Adrenal gland (tissue), 12 donors: ENCODE results near the gene ZBTB7C. TPM values are rescaled to one million over a fixed set of nuclear protein-coding genes. Genes with fewer than 3 reads are reported as not detected.
A peak's percentile ranks its signal among the peaks of the same experiment; 100 is the strongest.

Source experiments
- DNase-seq, 7 donors: peaks; one replicate each; pipeline ENCODE4 v3.0.0-alpha.2; 2019 to 2020
- H3K27ac ChIP-seq, 5 donors: fragments of 200-600 bp; sonication (generic) in 4 of 5; 1 replicate in 3 of 5; 2 replicates in 2 of 5; pipeline versions ENCODE4 v1.5.1 to v1.8.0; 2016 to 2020; ENCODE audit warnings: mild to moderate bottlenecking in 1 of 5
- H3K27me3 ChIP-seq: fragments of 200-600 bp; 2 replicates; pipeline ENCODE4 v1.8.0; 2021
- H3K36me3 ChIP-seq, 2 donors: fragments of 200-600 bp; replicated peaks in 1 of 2; 1 replicate in 1 of 2; 2 replicates in 1 of 2; pipeline versions ENCODE4 v1.5.1 to v1.8.0; 2018 to 2022
- H3K4me1 ChIP-seq, 2 donors: fragments of 200-600 bp; replicated peaks in 1 of 2; 1 replicate in 1 of 2; 2 replicates in 1 of 2; pipeline versions ENCODE4 v1.5.1 to v1.8.0; 2018 to 2021
- H3K4me3 ChIP-seq, 4 donors: fragments of 200-600 bp; sonication (generic) in 3 of 4; one replicate each; pipeline ENCODE4 v1.5.1; 2016 to 2018
- H3K9me3 ChIP-seq, 3 donors: fragments of 200-600 bp; sonication (generic) in 1 of 3; replicated peaks in 1 of 3; 1 replicate in 2 of 3; 2 replicates in 1 of 3; pipeline versions ENCODE4 v1.5.1 to v1.8.0; 2016 to 2021
- CTCF ChIP-seq, 6 experiments: fragments of 450-650 bp in 4 of 6; fragments of 200-600 bp in 2 of 6; sonication (generic) in 1 of 6; IDR thresholded peaks; 1 replicate in 5 of 6; 2 replicates in 1 of 6; pipeline versions ENCODE4 v1.5.1 to v1.8.0; 2016 to 2021; ENCODE audit warnings: antibody characterized with exemption in 6 of 6, mild to moderate bottlenecking in 2 of 6, moderate library complexity in 1 of 6
- POLR2A ChIP-seq, 2 donors: fragments of 450-650 bp; IDR thresholded peaks; one replicate each; pipeline ENCODE4 v1.6.1; 2017; ENCODE audit warnings: antibody characterized with exemption in 2 of 2, mild to moderate bottlenecking in 2 of 2, moderate library complexity in 1 of 2
- WGBS, 4 donors: extraction: QIAGEN DNeasy Blood & Tissue Kit in 2 of 4; methylation state at CpG; one replicate each; pipeline versions ENCODE4 v1.1.5 to v1.1.7; 2013 to 2017; 5-methylcytosine and 5-hydroxymethylcytosine counted together
- intact Hi-C, 2 donors: fragments of 100-400 bp; cut with DNase I; formaldehyde crosslinking; loops; one replicate each; pipeline versions ENCODE4 v1.14.1 to v1.15.0; 2022 to 2023
- polyA plus RNA-seq, 3 donors: library from polyadenylated mRNA; stranded (reverse); fragments of 200-250 nt in 2 of 3; fragments of 350-450 nt in 1 of 3; fragmentation: Illumina TruSeq in 1 of 3; extraction: RNeasy Lipid Tissue Mini Kit (QIAGEN cat#74804) in 1 of 3; gene quantifications; one replicate each; pipeline ENCODE4 v1.2.3, GENCODE V29; 2013 to 2014
- total RNA-seq, 9 donors: library from RNA; depleted of rRNA in 4 of 9; stranded (reverse); fragments of >200 nt in 4 of 9; fragments of 120-200 nt in 1 of 9; fragmentation: NEBNext Ultra II Directional in 1 of 9; extraction: Animal tissue kit (Norgen Biotek cat#: 25700) in 1 of 9; gene quantifications; one replicate each; pipeline versions ENCODE4 v1.1.0 to v1.2.4, GENCODE V29; 2013 to 2023
- donor health status: healthy with polysubstance abuse.
- donor health status: Bipolar disorder and iron deficiency.
- donor health status: DM: yes; HTN: yes; CAD: no.
- donor health status: DM: no; HTN: no; CAD: no.
- donor health status: DM: no; HTN: no; CAD: no.
- donor health status: DM: yes; HTN: yes; CAD: no.

ZBTB7C gene
- total and polyA plus RNA-seq, 12 donors: 5.2 to 42.8 (median 26.8) TPM

DNA sequence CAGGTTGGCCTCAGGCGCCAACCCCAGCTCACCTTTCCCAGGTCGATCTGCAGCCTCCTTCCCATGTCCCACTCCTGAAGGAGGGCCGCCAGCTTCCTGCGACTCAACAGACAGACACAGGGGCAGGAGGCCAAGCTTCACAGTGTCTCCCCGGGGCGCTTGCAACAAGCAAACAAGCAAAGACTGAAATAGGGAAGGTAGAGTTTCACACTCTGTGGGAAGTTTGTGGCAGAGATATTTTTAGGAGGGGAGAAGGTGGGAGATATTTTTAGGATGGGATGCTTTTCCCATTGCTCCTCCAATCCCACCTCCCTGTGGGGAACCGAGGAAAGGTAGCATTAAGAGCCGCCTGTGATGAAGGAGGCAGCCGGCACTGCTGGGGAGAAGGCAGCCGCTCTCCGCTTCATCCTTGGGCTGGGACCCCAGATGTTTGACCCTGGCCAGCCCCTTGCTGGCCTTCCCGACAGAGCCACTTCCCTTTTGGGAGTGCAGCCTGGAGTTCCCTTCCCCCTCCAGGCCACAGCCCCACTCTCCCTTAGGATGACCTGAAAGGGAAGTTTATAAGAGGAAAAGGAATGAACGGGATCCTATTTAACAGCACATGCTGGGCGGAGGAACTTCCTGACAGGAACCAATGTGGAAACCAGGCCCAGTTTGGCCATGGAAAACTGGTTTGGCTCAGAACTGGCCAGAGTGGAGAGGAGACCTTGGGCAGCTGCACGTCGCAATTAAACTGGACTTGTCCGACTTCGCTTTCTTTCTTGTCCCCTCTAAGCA, 336.6 kb downstream of the ZBTB7C start:
- intact Hi-C loops: no loop called here
- H3K27me3 ChIP-seq: no peaks in the 10 kb centered on the region
- peak; percentile 33 to 67 (median 57) for DNase-seq
- no peaks in the 10 kb centered on the region for H3K9me3 ChIP-seq
- peaks cover 24 to 27% of the 10 kb centered on the region in 2 donors for H3K4me1 ChIP-seq
- peak overlapping the region in 4 of 5 donors; percentile 71 to 87 (median 72) for H3K27ac ChIP-seq
- WGBS, 4 donors: 51 to 55% (median 52%) methylated on average over 18 of the region's 18 CpGs
- TF ChIP-seq POLR2A (IDR thresholded peaks at IDR 0.05): no peak
- TF ChIP-seq CTCF (IDR thresholded peaks at IDR 0.05): no peak
- no peak overlapping the region for H3K4me3 ChIP-seq
- no peaks in the 10 kb centered on the region for H3K36me3 ChIP-seq

GRCh38 chr18:48068916-48069445, 340.2 kb downstream of the ZBTB7C start:
- TF ChIP-seq POLR2A (IDR thresholded peaks at IDR 0.05) (no peak), CTCF (IDR thresholded peaks at IDR 0.05) (no peak)
- intact Hi-C loops: no loop called here
- no peaks in the 10 kb centered on the region for H3K27me3 ChIP-seq
- no peaks in the 10 kb centered on the region for H3K9me3 ChIP-seq
- H3K27ac ChIP-seq: no peak overlapping the region
- WGBS, 4 donors: 91 to 97% (median 93%) methylated on average over 10 to 11 of the region's 11 CpGs
- H3K36me3 ChIP-seq: no peaks in the 10 kb centered on the region
- H3K4me1 ChIP-seq: peaks cover 16 to 17% of the 10 kb centered on the region in 2 donors
- no peak for DNase-seq
- H3K4me3 ChIP-seq: no peak overlapping the region

DNA sequence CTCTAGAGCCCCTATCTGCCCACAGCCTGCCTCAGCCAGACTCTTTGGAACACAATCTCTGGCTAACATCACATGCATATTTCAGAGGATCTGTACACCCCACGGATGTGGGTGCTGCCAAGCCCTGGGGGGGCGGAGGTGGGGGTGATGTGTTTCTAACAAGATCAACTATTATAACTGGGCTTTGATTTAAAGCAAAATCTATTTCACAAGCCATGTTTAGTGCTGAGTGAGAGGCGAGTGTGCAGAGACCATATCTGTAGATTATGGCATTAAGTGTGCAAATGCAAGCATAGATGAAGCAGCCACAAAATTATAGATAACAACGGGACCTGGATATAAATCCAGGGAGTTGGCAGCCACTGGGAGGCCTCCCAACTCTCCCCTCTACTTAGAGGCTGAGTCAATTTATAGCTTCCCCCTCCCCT, 342.9 kb downstream of the ZBTB7C start:
- H3K27me3 ChIP-seq: no peaks in the 10 kb centered on the region
- no peaks in the 10 kb centered on the region for H3K36me3 ChIP-seq
- no peaks in the 10 kb centered on the region for H3K9me3 ChIP-seq
- TF ChIP-seq CTCF (IDR thresholded peaks at IDR 0.05): no peak
- TF ChIP-seq POLR2A (IDR thresholded peaks at IDR 0.05): no peak
- intact Hi-C loops: no loop called here
- peak in 1 of 7 donors; percentile 3 for DNase-seq
- no peaks in the 10 kb centered on the region for H3K4me1 ChIP-seq
- H3K4me3 ChIP-seq: no peak overlapping the region
- 49 to 72% (median 64%) methylated on average over 2 to 4 of the region's 4 CpGs for WGBS, 4 donors
- H3K27ac ChIP-seq: no peak overlapping the region

DNA sequence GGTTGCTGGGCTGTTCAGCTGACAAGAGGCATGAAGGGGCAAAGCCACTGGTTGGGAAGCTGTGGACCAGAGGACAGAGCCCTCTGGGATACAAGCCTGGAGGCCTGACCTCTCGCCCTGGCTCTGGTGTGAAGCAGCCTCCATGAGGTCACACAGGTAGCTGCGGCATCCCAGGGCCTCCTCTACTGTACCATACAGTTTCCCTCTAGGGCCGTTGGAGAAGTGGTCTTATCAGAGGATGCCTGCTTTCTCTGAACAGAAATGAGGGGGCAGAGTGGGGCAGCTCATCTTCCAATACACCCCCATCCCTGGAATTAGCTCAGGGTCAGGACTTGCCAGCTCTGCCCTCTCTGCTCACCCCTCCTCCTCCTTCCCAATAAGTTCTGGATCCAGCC, 343.6 kb downstream of the ZBTB7C start:
- no peak overlapping the region for H3K27ac ChIP-seq
- TF ChIP-seq POLR2A (IDR thresholded peaks at IDR 0.05) (no peak), CTCF (IDR thresholded peaks at IDR 0.05) (no peak)
- H3K4me1 ChIP-seq: no peaks in the 10 kb centered on the region
- no peaks in the 10 kb centered on the region for H3K27me3 ChIP-seq
- H3K4me3 ChIP-seq: no peak overlapping the region
- 86 to 92% (median 90%) methylated on average over 2 to 3 of the region's 3 CpGs for WGBS, 4 donors
- intact Hi-C loops: no loop called here
- peak in 1 of 7 donors; percentile 4 for DNase-seq
- H3K9me3 ChIP-seq: no peaks in the 10 kb centered on the region
- H3K36me3 ChIP-seq: no peaks in the 10 kb centered on the region
